ENCODE measurements around the gene CDK3. TPM values are rescaled to one million over a fixed set of nuclear protein-coding genes. Genes with fewer than 3 reads are reported as not detected.
A peak's percentile ranks its signal among the peaks of the same experiment; 100 is the strongest.

CDK3 gene
- total RNA-seq, 2 donors from 2014 or later, result 3.4 to 4.9 TPM

GRCh38 chr17:76048025-76048605, 47.5 kb downstream of the CDK3 start:
- WGBS, 2 donors, result 73 to 86% methylated on average over 9 of the region's 9 CpGs

GRCh38 chr17:76048711-76049110, 48.1 kb downstream of the CDK3 start:
- no peaks in the 10 kb centered on the region for H3K27me3 ChIP-seq
- no peak overlapping the region for H3K4me3 ChIP-seq
- no peaks in the 10 kb centered on the region for H3K9me3 ChIP-seq
- H3K36me3 ChIP-seq (replicated peaks in 1 of 2; ENCODE audit: insufficient read depth in 1 of 2, low read depth in 2 of 2), result peaks cover 46 to 47% of the 10 kb centered on the region in 2 donors
- TF ChIP-seq POLR2A (IDR thresholded peaks at IDR 0.05) (no peak), CTCF (IDR thresholded peaks at IDR 0.05) (no peak)
- 79 to 88% methylated on average over 9 of the region's 9 CpGs for WGBS, 2 donors
- H3K4me1 ChIP-seq, result peaks cover 6% of the 10 kb centered on the region
- DNase-seq (no peak), ATAC-seq (no peak)
- intact Hi-C loops (cut with DNase I), result no loop called here
- H3K27ac ChIP-seq, result no peak overlapping the region

More at GRCh38 chr17:76048025-76048605, 47.5 kb downstream of the CDK3 start:
- no peak for ATAC-seq
- intact Hi-C loops (cut with DNase I), result no loop called here
- H3K4me3 ChIP-seq, result no peak overlapping the region
- no peaks in the 10 kb centered on the region for H3K27me3 ChIP-seq
- no peaks in the 10 kb centered on the region for H3K9me3 ChIP-seq
- peaks cover 52 to 53% of the 10 kb centered on the region in 2 donors for H3K36me3 ChIP-seq (replicated peaks in 1 of 2; ENCODE audit: insufficient read depth in 1 of 2, low read depth in 2 of 2)
- no peak for DNase-seq
- TF ChIP-seq CTCF (IDR thresholded peaks at IDR 0.05) (no peak), POLR2A (IDR thresholded peaks at IDR 0.05) (no peak)
- peaks cover 4% of the 10 kb centered on the region for H3K4me1 ChIP-seq
- H3K27ac ChIP-seq, result no peak overlapping the region

- Histone ChIP-seq H3K36me3 (replicated peaks in 1 of 2; ENCODE audit: insufficient read depth in 1 of 2, low read depth in 2 of 2) (peaks cover 41 to 42% of the 10 kb centered on the region in 2 donors), H3K4me1 (peaks cover 10% of the 10 kb centered on the region), H3K27ac (no peak overlapping the region), H3K4me3 (no peak overlapping the region), H3K9me3 (no peaks in the 10 kb centered on the region), H3K27me3 (no peaks in the 10 kb centered on the region)
- no peak for TF ChIP-seq POLR2A (IDR thresholded peaks at IDR 0.05)
- no peak for TF ChIP-seq CTCF (IDR thresholded peaks at IDR 0.05)
- ATAC-seq, result no peak
- DNase-seq, result no peak
- intact Hi-C loops (cut with DNase I), result no loop called here
- WGBS, 2 donors, result 89 to 91% methylated on average over 3 of the region's 3 CpGs
These were observed 48.6 kb downstream of the CDK3 start for GRCh38 chr17:76049239-76049638.

GRCh38 chr17:76049836-76050537, 49.3 kb downstream of the CDK3 start:
- Histone ChIP-seq H3K4me1 (peaks cover 10% of the 10 kb centered on the region), H3K27ac (peak overlapping the region in 2 of 4 donors; percentile 30 to 33), H3K36me3 (replicated peaks in 1 of 2; ENCODE audit: insufficient read depth in 1 of 2, low read depth in 2 of 2) (peaks cover 34 to 37% of the 10 kb centered on the region in 2 donors), H3K9me3 (no peaks in the 10 kb centered on the region), H3K4me3 (no peak overlapping the region), H3K27me3 (no peaks in the 10 kb centered on the region)
- ATAC-seq (no peak), DNase-seq (no peak)
- intact Hi-C loops (cut with DNase I), result no loop called here
- TF ChIP-seq POLR2A (IDR thresholded peaks at IDR 0.05) (no peak), CTCF (IDR thresholded peaks at IDR 0.05) (no peak)
- 79 to 93% methylated on average over 13 to 15 of the region's 15 CpGs for WGBS, 2 donors
